ENCODE data around the gene ZBTB7A.

- no peak for TF ChIP-seq CTCF (IDR thresholded peaks at IDR 0.05 in 2 of 3, conservative IDR thresholded peaks at IDR 0.05 in 1 of 3; ENCODE audit: borderline replicate concordance in 1 of 3, insufficient read depth in 1 of 3, low read depth in 2 of 3, low read length in 2 of 3)
- TF ChIP-seq POLR2AphosphoS5 (IDR thresholded peaks at IDR 0.05; ENCODE audit: low read depth, low read length): no peak
Measured at GRCh38 chr19:4112367-4112766, 45.7 kb upstream of the ZBTB7A start.
